Cardiac muscle cell (in vitro differentiated cells and primary cell): Measurements from ENCODE around the gene TTLL8. TPM values are rescaled to one million over a fixed set of nuclear protein-coding genes. Genes with fewer than 3 reads are reported as not detected.

Experiments used
- DNase-seq, 2 donors: peaks; one replicate each; pipeline versions ENCODE4 v3.0.0 to v3.0.0-alpha.2; 2010 to 2017; ENCODE audit warnings: low read depth in 1 of 2, low spot score in 1 of 2
- H3K27ac ChIP-seq: fragments of 200-600 bp; sonication (generic); 2 replicates; pipeline ENCODE4 v1.5.1; 2016
- H3K27me3 ChIP-seq: fragments of 200-600 bp; sonication (generic); 2 replicates; pipeline ENCODE4 v1.6.0; 2016; ENCODE audit warnings: control low read depth
- H3K36me3 ChIP-seq: fragments of 200-600 bp; sonication (generic); 2 replicates; pipeline ENCODE4 v1.5.1; 2016; ENCODE audit warnings: control low read depth
- H3K4me1 ChIP-seq: fragments of 200-600 bp; sonication (generic); 2 replicates; pipeline ENCODE4 v1.8.1; 2017; ENCODE audit warnings: low read depth, mild to moderate bottlenecking, mixed run types
- H3K4me3 ChIP-seq: fragments of 200-600 bp; sonication (generic); 2 replicates; pipeline ENCODE4 v1.5.1; 2016; ENCODE audit warnings: mild to moderate bottlenecking
- H3K9me3 ChIP-seq: fragments of 200-600 bp; sonication (generic); 2 replicates; pipeline ENCODE4 v1.5.1; 2017; ENCODE audit warnings: low read depth, mild to moderate bottlenecking, control low read depth
- polyA plus RNA-seq: library from polyadenylated mRNA; unstranded; fragments of >200 nt; fragmentation: Nextera tagmentation; extraction: Ambion mirVana; gene quantifications from 2 replicates; pipeline ENCODE4 v1.2.1, GENCODE V29; 2016
- total RNA-seq: library from RNA; depleted of rRNA; stranded (reverse); fragments of >200 nt; gene quantifications from 2 replicates; pipeline ENCODE4 v1.2.3, GENCODE V29; 2016
- TF ChIP-seq, protein P1 (sequence below): IDR thresholded peaks from 2 replicates; pipeline ENCODE4 v1.5.1; 2012; ENCODE audit warnings: low read depth, mild to moderate bottlenecking, low read length

Gene TTLL8
- total and polyA plus RNA-seq, 2 experiments from 2014 or later = not detected

DNA sequence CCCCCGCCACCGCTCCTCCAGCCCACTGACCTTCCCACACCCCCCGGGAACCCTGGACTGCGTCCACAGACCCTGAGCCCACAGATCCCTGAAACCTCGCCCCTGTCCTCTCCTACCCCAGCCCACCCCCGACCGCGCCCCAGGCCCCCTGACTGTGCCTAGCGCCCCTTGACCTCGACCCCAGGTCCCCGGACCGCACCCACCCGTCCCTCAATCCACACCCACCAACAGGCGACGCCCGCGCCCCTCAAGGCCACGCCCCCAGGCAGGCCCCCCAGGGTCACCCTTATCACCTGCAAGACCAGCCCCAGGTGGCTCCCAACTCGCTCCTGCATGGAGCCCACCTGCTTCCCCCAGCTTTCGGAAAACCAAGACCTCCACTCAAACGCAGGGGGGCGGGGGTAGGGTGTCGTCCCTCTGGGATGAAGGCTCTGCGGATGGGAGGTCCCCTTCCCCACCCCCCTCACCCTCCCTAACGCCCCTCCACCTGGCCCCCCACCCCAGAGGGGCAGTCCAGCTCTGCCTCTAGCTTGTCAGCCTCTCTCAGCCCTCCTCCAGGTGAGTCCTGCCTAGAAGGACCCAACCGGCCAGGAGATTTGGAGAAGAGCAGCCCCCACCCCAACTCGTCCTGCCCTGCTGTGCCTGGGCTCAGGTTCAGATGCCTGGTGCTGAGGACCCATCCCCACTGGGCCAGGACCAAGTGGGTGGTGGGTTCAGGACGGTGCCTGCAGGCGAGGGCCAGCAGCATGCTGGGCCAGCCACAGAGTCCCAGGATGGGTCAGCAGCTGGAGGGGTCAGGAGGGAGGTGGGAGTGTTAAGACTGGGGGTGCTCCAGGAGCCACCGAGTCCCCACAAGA, 42.4 kb downstream of the TTLL8 start:
- no peaks in the 10 kb centered on the region for H3K36me3 ChIP-seq
- no peak overlapping the region for H3K27ac ChIP-seq
- H3K27me3 ChIP-seq = peaks cover 88% of the 10 kb centered on the region
- H3K9me3 ChIP-seq = no peaks in the 10 kb centered on the region
- no peak overlapping the region for H3K4me3 ChIP-seq
- TF ChIP-seq, protein P1, sequence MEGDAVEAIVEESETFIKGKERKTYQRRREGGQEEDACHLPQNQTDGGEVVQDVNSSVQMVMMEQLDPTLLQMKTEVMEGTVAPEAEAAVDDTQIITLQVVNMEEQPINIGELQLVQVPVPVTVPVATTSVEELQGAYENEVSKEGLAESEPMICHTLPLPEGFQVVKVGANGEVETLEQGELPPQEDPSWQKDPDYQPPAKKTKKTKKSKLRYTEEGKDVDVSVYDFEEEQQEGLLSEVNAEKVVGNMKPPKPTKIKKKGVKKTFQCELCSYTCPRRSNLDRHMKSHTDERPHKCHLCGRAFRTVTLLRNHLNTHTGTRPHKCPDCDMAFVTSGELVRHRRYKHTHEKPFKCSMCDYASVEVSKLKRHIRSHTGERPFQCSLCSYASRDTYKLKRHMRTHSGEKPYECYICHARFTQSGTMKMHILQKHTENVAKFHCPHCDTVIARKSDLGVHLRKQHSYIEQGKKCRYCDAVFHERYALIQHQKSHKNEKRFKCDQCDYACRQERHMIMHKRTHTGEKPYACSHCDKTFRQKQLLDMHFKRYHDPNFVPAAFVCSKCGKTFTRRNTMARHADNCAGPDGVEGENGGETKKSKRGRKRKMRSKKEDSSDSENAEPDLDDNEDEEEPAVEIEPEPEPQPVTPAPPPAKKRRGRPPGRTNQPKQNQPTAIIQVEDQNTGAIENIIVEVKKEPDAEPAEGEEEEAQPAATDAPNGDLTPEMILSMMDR = no peak
- no peak for DNase-seq
- no peaks in the 10 kb centered on the region for H3K4me1 ChIP-seq

DNA sequence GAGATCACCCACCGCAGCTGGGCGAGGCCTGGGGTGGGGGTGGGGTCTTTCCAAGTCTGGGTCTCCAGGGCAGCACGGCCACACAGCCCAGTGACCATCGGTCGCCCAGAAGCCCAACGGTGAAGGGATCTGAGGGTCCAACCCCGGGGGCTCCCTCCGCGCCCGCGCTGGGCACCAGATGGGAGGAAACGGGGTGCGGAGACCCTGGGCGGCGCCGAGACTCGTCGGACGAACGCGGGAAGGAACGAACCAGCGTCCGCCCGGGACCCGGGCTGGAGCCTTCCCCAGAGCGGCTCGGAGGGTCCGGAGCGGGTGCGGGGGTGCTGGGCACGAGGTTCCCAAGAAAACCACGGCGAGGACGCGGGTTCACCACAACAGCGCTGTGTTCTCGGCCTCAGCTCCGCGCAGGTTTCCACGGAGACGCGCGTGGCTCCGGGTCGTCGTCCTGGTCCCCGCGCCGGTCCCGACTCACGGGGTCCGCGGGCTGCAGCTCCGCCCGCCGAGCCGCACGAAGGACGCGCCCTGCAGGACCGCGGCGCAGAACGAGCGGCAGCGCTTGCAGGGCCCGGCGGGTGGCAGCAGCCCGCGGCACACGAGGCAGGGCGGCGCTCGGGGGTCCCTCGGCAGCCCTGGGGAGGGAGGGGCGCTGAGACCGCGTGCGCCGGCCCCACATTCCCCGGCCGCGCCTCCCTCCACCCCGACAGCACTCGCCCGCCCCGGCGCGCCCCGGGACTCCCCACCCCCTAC, 43.3 kb downstream of the TTLL8 start:
- H3K9me3 ChIP-seq = no peaks in the 10 kb centered on the region
- no peaks in the 10 kb centered on the region for H3K4me1 ChIP-seq
- peak overlapping the region; percentile 11 for H3K4me3 ChIP-seq
- H3K27ac ChIP-seq = no peak overlapping the region
- H3K27me3 ChIP-seq = peaks cover 96% of the 10 kb centered on the region
- no peak for DNase-seq
- no peaks in the 10 kb centered on the region for H3K36me3 ChIP-seq
- TF ChIP-seq, protein P1 = no peak

DNA sequence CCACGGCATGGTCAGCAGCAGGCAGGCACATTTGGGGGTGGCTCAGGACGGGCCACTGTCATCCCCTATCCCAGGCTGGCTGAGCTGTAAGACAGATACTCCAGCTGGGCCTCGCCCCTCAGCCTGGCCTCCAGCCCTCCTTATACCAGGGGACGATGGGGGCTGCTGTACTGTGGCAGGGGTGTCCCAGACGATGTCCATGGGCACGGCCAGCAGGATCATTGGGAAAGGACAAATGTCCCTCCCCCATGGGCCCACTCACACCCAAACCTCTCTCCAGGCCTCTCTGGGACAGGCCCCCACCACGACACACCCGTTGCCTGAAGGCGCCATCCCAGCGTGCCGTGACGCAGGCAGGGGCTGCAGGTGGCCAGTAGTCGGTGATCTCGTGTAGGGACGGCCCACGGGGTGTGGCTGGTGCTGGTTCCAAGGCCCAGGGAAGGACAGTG, 44.0 kb downstream of the TTLL8 start:
- no peak overlapping the region for H3K4me3 ChIP-seq
- DNase-seq = no peak
- H3K4me1 ChIP-seq = no peaks in the 10 kb centered on the region
- H3K27ac ChIP-seq = no peak overlapping the region
- H3K27me3 ChIP-seq = peaks cover 97% of the 10 kb centered on the region
- TF ChIP-seq, protein P1 = no peak
- H3K9me3 ChIP-seq = no peaks in the 10 kb centered on the region
- no peaks in the 10 kb centered on the region for H3K36me3 ChIP-seq

DNA sequence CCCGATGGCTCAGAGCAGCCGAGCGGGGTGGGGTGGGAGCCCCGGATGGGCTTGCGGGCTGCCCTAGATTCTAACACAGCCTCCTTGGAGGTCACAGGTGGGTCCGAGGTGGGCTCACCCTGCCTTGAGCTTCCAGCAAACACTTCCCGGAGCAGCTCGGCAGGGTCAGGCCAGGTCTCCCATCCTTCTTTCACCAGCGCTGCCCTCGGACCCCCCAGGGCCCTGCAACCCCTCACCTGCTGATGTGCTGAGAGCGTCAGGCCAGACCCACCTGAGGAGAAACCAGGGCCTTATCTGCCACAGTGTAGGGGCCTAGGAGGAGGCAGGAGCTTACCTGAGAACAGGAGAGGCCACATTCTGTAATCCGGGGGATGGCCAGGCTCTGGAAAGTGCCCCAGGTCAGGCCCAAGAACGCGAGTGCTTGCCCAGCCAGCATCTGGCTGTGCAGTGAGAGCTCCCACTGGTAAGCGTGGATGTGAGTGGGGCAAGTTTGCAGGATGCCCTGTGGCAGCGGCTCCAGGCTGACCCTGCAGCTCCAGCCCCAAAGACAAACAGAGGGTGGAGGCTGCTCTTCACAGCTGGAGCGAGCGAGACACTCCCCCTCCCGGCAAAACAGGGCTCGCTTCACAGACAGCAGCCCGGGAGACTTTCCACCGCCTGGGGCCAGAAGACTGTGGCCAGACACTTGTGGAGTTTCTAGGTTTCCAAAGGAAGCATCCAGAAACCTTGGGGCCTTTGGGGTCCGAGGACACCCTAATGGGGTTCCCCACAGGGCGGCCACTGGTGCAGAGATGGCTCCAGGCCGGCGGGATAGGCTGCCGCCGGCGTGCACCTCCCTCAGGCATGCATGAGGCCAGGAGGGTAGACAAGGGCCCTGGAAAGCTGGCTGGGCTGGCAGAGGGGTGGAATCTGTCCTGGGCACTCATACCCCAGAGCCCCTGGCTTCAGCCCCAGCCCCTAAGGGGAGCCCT, 45.6 kb downstream of the TTLL8 start, which contains the start of gene IL17REL:
Gene IL17REL, minus strand, starts transcription at position 555 of the 971 bp plus-strand sequence. Its CDS starts 119 bp downstream, at position 436.
- Histone ChIP-seq H3K4me1 (no peaks in the 10 kb centered on the region), H3K27me3 (peaks cover 88% of the 10 kb centered on the region), H3K4me3 (no peak within 1 kb of the TSS), H3K36me3 (no peaks in the 10 kb centered on the region), H3K9me3 (no peaks in the 10 kb centered on the region), H3K27ac (no peak within 1 kb of the TSS)
- peak in 1 of 2 donors; percentile 22 for DNase-seq
- TF ChIP-seq, protein P1 = peak; percentile 26
